Measurements from ENCODE around the gene UCHL5. TPM values are rescaled to one million over a fixed set of nuclear protein-coding genes. Genes with fewer than 3 reads are reported as not detected.

Gene UCHL5
- total RNA-seq, 3 donors from 2014 or later, result 32.8 to 45.2 (median 38.3) TPM

DNA sequence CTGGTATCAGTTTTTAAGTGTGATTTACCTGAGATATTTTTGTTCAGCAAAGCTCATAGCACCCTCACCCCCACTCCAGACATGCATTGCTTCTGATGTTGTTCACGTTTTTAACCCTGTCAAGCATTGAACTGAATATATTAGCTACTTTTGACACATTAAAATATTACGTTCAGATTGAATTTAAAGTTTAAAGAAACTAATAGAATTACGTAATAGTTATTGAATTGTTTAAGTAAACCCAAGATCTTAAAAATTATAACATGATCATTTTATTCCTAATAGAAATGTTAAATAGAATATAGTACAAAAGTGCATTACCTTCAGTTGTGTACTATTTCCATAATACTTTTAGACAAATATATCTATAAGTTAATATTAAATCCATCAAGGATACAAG lies 27.2 kb upstream of the UCHL5 start:
- no peak for TF ChIP-seq POLR2AphosphoS5 (IDR thresholded peaks at IDR 0.05)
- TF ChIP-seq, protein P1, sequence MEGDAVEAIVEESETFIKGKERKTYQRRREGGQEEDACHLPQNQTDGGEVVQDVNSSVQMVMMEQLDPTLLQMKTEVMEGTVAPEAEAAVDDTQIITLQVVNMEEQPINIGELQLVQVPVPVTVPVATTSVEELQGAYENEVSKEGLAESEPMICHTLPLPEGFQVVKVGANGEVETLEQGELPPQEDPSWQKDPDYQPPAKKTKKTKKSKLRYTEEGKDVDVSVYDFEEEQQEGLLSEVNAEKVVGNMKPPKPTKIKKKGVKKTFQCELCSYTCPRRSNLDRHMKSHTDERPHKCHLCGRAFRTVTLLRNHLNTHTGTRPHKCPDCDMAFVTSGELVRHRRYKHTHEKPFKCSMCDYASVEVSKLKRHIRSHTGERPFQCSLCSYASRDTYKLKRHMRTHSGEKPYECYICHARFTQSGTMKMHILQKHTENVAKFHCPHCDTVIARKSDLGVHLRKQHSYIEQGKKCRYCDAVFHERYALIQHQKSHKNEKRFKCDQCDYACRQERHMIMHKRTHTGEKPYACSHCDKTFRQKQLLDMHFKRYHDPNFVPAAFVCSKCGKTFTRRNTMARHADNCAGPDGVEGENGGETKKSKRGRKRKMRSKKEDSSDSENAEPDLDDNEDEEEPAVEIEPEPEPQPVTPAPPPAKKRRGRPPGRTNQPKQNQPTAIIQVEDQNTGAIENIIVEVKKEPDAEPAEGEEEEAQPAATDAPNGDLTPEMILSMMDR (IDR thresholded peaks at IDR 0.05), result no peak
- no peak for TF ChIP-seq POLR2A (IDR thresholded peaks at IDR 0.05)
- H3K27ac ChIP-seq, result no peak overlapping the region
- H3K36me3 ChIP-seq, result peaks cover 8% of the 10 kb centered on the region

DNA sequence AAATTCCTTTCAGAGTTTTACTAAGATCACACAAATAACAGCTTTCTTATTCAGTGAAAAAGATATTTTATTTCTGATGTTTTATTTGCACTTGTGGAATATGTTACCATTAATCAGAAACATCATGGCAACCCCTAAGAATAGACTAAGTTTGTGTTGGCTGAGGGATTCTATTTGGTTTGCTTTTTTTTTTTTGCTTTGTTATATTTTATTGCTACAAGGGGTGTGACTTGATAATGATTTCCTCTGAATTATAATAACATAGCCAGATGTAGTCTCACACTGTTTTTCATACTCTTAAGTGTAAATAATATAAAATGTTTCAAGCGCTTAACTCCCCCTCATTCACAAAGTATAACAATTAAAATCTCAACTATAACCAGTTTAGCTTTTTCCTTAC lies 26.1 kb upstream of the UCHL5 start:
- no peak overlapping the region for H3K4me3 ChIP-seq
- intact Hi-C loops (cut with DNase I; ENCODE audit: low total_unique reads), result no loop called here
- no peak for DNase-seq (ENCODE audit: low spot score in 2 of 2)
- H3K9me3 ChIP-seq, result no peaks in the 10 kb centered on the region
- no peak overlapping the region for H3K27ac ChIP-seq
- TF ChIP-seq, protein P1 (IDR thresholded peaks at IDR 0.05), result no peak
- TF ChIP-seq POLR2A (IDR thresholded peaks at IDR 0.05) (no peak), POLR2AphosphoS5 (IDR thresholded peaks at IDR 0.05) (no peak)
- no peaks in the 10 kb centered on the region for H3K4me1 ChIP-seq
- peaks cover 8% of the 10 kb centered on the region for H3K36me3 ChIP-seq
- H3K27me3 ChIP-seq, result no peaks in the 10 kb centered on the region

More for the DNA sequence above, 27.2 kb upstream of the UCHL5 start:
- Histone ChIP-seq H3K27me3 (no peaks in the 10 kb centered on the region), H3K4me1 (no peaks in the 10 kb centered on the region), H3K9me3 (no peaks in the 10 kb centered on the region), H3K4me3 (no peak overlapping the region)
- no peak for DNase-seq (ENCODE audit: low spot score in 2 of 2)
- intact Hi-C loops (cut with DNase I; ENCODE audit: low total_unique reads), result no loop called here

DNA sequence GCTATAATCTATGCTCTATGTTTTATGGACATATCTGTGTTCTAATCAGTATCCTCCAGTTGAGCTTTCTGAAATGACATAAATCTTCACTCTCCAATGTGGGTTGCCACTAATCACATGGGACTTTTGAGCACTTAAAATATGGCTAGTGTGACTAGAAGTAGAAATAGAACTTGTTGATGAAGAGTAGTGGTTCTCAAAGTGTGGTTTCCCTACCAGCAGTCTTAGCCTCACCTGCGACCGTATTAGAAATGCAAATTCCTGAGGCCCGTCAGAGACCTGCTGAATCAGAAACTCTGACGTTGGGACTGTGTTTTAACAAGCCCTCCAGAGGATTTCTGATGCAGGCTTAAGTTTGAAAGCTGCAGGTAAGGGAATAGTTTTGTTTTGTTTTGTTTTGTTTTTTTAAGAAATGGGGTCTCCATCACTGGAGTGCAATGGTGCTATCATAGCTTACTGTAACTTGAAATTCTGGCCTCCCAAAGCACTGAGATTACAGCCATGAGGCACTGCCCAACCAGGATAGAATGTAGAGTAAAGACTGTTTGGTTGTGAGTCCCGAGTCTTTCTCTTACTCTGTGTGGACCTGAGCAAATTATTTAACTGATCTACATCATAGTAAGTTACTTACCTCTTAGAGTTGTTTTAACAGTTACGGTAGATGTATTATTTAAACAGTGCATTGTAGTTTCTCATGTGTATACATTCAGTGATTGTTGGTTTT lies 24.4 kb upstream of the UCHL5 start:
- Histone ChIP-seq H3K4me1 (no peaks in the 10 kb centered on the region), H3K27me3 (no peaks in the 10 kb centered on the region), H3K36me3 (peaks cover 8% of the 10 kb centered on the region), H3K4me3 (no peak overlapping the region), H3K27ac (no peak overlapping the region), H3K9me3 (no peaks in the 10 kb centered on the region)
- intact Hi-C loops (cut with DNase I; ENCODE audit: low total_unique reads), result no loop called here
- TF ChIP-seq, protein P1 (IDR thresholded peaks at IDR 0.05), result no peak
- TF ChIP-seq POLR2A (IDR thresholded peaks at IDR 0.05), result no peak
- no peak for TF ChIP-seq POLR2AphosphoS5 (IDR thresholded peaks at IDR 0.05)
- no peak for DNase-seq (ENCODE audit: low spot score in 2 of 2)

DNA sequence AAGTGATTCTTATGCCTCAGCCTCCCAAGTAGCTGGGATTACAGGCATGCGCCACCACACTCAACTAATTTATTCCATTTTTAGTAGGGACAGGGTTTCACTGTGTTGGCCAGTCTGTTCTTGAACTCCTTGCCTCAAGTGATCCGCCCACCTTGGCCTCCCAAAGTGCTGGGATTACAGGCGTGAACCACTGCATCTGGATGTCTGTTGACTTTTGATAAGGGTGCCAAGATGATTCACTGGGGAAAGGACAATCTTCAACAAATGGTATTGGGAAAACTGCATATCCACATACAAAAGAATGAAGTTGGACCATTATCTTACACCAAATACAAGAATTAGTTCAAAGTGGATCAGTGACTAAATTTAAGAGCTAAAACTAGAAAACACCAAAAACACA lies 20.0 kb upstream of the UCHL5 start:
- intact Hi-C loops (cut with DNase I; ENCODE audit: low total_unique reads), result no loop called here
- H3K27ac ChIP-seq, result no peak overlapping the region
- H3K27me3 ChIP-seq, result no peaks in the 10 kb centered on the region
- H3K4me1 ChIP-seq, result no peaks in the 10 kb centered on the region
- peaks cover 9% of the 10 kb centered on the region for H3K36me3 ChIP-seq
- H3K4me3 ChIP-seq, result no peak overlapping the region
- no peak for DNase-seq (ENCODE audit: low spot score in 2 of 2)
- no peaks in the 10 kb centered on the region for H3K9me3 ChIP-seq
- no peak for TF ChIP-seq POLR2AphosphoS5 (IDR thresholded peaks at IDR 0.05)
- TF ChIP-seq POLR2A (IDR thresholded peaks at IDR 0.05), result no peak
- TF ChIP-seq, protein P1 (IDR thresholded peaks at IDR 0.05), result no peak

DNA sequence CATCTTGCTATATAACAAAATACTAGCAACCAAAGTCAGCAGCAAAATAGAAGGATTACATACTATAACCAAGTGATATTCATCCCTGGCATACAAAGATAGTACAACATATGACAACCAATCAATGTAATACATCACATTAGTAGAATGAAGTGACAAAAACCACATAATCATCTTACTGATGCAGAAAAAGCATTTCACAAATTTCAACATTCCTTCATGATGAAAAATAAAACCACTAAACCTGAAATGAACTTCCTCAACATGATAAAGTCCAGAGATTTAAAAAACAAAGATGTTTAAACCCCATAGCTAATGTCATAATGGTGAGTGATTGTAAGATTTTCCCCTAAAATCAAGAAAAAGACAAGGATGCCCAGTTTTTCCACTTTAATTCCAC lies 18.8 kb upstream of the UCHL5 start:
- TF ChIP-seq, protein P1 (IDR thresholded peaks at IDR 0.05), result no peak
- TF ChIP-seq POLR2A (IDR thresholded peaks at IDR 0.05) (no peak), POLR2AphosphoS5 (IDR thresholded peaks at IDR 0.05) (no peak)
- Histone ChIP-seq H3K9me3 (no peaks in the 10 kb centered on the region), H3K4me3 (no peak overlapping the region), H3K4me1 (no peaks in the 10 kb centered on the region), H3K27me3 (no peaks in the 10 kb centered on the region), H3K27ac (no peak overlapping the region), H3K36me3 (peaks cover 9% of the 10 kb centered on the region)
- no peak for DNase-seq (ENCODE audit: low spot score in 2 of 2)
- intact Hi-C loops (cut with DNase I; ENCODE audit: low total_unique reads), result no loop called here
